Psoas muscle (tissue), 8 donors: ENCODE results near the gene PRUNE2. TPM values are rescaled to one million over a fixed set of nuclear protein-coding genes. Genes with fewer than 3 reads are reported as not detected.
A peak's percentile ranks its signal among the peaks of the same experiment; 100 is the strongest.

Source experiments
- ATAC-seq, 4 donors: fragments of 200-7000 bp; cut with Tn5 transposase; one replicate each; pipeline ENCODE4 v1.9.1; 2020; ENCODE audit warnings: moderate library complexity in 3 of 4, mild to moderate bottlenecking in 2 of 4
- DNase-seq, 2 donors: peaks; one replicate each; pipeline ENCODE4 v3.0.0-alpha.2; 2020
- H3K27ac ChIP-seq: fragments of 200-600 bp; one replicate; pipeline ENCODE4 v1.8.0; 2022
- H3K27me3 ChIP-seq, 3 donors: fragments of 200-600 bp in 1 of 3; one replicate each; pipeline versions ENCODE4 v1.6.1 to v1.8.0; 2013 to 2022; ENCODE audit warnings: low read length in 2 of 3, mild to moderate bottlenecking in 2 of 3, moderate library complexity in 1 of 3; ENCODE audit not compliant: insufficient read depth in 3 of 3
- H3K36me3 ChIP-seq, 2 donors: fragments of 200-600 bp in 1 of 2; one replicate each; pipeline versions ENCODE4 v1.6.1 to v1.8.0; 2013 to 2022; ENCODE audit warnings: low read depth in 1 of 2, mild to moderate bottlenecking in 1 of 2, moderate library complexity in 1 of 2; ENCODE audit not compliant: insufficient read depth in 1 of 2
- H3K4me1 ChIP-seq: fragments of 200-600 bp; one replicate; pipeline ENCODE4 v1.8.0; 2022
- H3K4me3 ChIP-seq: fragments of 200-600 bp; one replicate; pipeline ENCODE4 v1.8.0; 2022; ENCODE audit warnings: mild to moderate bottlenecking
- H3K9me3 ChIP-seq: fragments of 200-600 bp; one replicate; pipeline ENCODE4 v1.8.0; 2022
- WGBS, 3 donors: extraction: QIAGEN DNeasy Blood & Tissue Kit; methylation state at CpG; one replicate each; pipeline versions ENCODE4 v1.1.6 to v1.1.7; 2013; 5-methylcytosine and 5-hydroxymethylcytosine counted together
- intact Hi-C, 2 donors: fragments of 100-400 bp; cut with DNase I; formaldehyde crosslinking; loops; one replicate each; pipeline versions ENCODE4 v1.11.0 to v1.14.2; 2022
- polyA plus RNA-seq, 3 donors: library from polyadenylated mRNA; stranded (reverse); fragments of 200-250 nt; gene quantifications; one replicate each; pipeline ENCODE4 v1.2.3, GENCODE V29; 2013
- total RNA-seq, 4 donors: library from RNA; stranded (reverse); fragmentation: NEBNext Ultra II Directional in 2 of 4; extraction: Animal tissue kit (Norgen Biotek cat#: 25700) in 2 of 4; gene quantifications; one replicate each; pipeline versions ENCODE4 v1.2.1 to v1.2.4, GENCODE V29; 2021 to 2023
- TF ChIP-seq, protein P1 (sequence below): fragments of 200-600 bp; IDR thresholded peaks from one replicate; pipeline ENCODE4 v1.8.0; 2022; ENCODE audit warnings: antibody characterized with exemption
- donor health status: healthy with polysubstance abuse.
- donor health status: DM: no; HTN: no; CAD: no; lungs with moderate emphysema.
- donor health status: Bipolar disorder and iron deficiency.
- donor health status: healthy.
- donor health status: DM: yes; HTN: yes; CAD: no.
- donor health status: DM: no; HTN: no; CAD: no.
- donor health status: DM: no; HTN: no; CAD: no.
- donor health status: DM: yes; HTN: yes; CAD: no.

Gene PRUNE2
- total and polyA plus RNA-seq, 7 donors, result 1.2 to 79.9 (median 3.6) TPM

DNA sequence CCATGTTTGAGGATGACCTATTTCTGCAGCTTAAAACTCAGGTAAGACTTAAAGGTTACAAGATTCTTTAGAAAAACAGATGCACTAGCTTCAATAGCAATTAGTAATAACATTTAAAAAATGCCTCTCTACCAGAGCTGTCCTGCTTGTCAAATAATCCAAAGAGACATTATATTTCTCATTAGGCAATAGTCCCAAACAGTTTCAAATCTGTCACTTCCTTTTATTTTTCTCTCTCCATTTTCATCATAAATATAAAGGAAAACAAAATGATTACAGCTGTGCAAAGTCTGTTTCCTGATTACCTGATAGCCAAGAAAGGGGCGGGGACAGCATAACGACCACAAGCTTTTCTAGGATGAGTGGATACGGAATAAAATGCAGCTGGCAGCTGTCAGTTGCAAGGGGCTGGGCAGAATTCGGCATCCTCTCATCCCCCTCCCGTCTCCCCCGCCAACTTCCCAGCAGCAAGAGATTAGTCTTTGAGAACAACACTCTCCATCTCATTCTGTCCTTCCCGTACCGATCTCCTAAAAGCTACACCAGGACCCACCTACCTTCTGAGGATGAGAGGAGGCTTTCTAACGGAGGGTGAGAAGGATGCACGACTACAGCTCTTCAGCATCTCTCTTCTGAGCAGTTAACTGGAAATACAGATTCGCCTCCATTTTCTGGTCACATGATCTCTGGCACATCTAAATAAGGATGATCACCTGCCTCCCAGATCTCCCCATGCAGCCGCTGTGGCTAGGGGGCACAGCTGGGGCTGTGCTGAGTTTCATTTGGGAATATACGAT is 214.2 kb downstream of the PRUNE2 start:
- ATAC-seq, result no peak
- Histone ChIP-seq H3K36me3 (no peaks in the 10 kb centered on the region), H3K4me3 (peak overlapping the region; percentile 12), H3K27me3 (peaks cover 0 to 4% (median 0%) of the 10 kb centered on the region in 3 donors), H3K27ac (no peak overlapping the region), H3K9me3 (no peaks in the 10 kb centered on the region), H3K4me1 (no peaks in the 10 kb centered on the region)
- DNase-seq, result no peak
- intact Hi-C loops, result no loop called here
- 5 to 9% (median 5%) methylated on average over 13 of the region's 13 CpGs for WGBS, 3 donors
- TF ChIP-seq, protein P1, sequence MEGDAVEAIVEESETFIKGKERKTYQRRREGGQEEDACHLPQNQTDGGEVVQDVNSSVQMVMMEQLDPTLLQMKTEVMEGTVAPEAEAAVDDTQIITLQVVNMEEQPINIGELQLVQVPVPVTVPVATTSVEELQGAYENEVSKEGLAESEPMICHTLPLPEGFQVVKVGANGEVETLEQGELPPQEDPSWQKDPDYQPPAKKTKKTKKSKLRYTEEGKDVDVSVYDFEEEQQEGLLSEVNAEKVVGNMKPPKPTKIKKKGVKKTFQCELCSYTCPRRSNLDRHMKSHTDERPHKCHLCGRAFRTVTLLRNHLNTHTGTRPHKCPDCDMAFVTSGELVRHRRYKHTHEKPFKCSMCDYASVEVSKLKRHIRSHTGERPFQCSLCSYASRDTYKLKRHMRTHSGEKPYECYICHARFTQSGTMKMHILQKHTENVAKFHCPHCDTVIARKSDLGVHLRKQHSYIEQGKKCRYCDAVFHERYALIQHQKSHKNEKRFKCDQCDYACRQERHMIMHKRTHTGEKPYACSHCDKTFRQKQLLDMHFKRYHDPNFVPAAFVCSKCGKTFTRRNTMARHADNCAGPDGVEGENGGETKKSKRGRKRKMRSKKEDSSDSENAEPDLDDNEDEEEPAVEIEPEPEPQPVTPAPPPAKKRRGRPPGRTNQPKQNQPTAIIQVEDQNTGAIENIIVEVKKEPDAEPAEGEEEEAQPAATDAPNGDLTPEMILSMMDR, result no peak

DNA sequence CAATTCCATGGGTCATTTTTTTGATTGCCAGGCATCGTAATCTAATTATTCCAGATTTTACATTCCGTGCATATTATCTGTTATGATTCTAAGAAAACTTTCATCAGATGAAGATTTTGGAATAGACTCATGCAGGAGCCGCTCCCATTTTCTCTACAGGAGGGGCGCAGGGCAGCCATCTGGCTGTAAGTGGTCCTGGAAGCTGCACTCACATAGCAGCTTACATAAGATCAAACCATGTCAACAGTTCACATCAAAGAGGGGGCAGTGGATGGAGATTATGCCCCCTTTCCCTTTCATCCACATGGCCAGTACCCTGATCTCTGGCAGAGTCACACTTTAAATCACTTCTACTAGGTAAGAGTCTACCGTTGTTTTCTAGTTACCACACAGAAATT is 214.9 kb downstream of the PRUNE2 start:
- ATAC-seq, result no peak
- peaks cover 0 to 4% (median 0%) of the 10 kb centered on the region in 3 donors for H3K27me3 ChIP-seq
- 49 to 67% (median 52%) methylated on average over 5 of the region's 5 CpGs for WGBS, 3 donors

DNA sequence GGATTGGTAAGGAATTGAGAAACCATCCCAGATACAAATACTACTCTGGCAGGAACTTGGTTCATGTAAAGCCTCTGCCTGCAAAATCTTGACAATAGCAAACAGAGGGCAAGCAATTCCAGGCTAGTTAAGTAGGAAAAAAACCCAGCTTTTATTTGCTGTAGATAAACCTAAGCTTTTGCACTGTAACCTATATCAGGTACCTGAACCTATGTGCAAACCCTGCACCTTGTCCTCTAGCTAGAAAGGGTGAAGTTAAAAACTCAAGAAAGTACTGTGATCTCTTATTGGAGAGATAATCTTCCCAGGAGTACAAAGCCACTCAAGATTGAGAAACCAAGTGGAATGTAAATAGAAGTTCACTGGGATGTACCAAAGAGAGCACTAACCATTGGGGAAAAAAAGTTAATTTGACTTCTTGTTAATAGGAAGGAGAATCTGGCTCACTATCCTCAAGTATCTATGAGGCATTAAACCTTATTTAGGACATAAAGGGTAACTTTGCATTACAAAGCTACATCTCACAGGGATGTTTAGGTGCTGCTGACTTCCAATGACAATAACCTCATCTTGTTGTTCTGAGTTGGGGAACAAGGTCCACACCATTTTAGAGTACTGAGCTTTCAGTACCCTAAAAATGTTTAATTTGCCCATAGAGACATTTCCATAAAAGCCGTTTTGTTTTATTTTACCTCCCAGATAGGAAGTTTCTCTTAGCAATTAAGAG is 215.5 kb downstream of the PRUNE2 start:
- intact Hi-C loops, result no loop called here
- peaks cover 0 to 4% (median 0%) of the 10 kb centered on the region in 3 donors for H3K27me3 ChIP-seq

More for the DNA sequence above, 214.9 kb downstream of the PRUNE2 start:
- H3K4me3 ChIP-seq, result no peak overlapping the region
- intact Hi-C loops, result no loop called here
- no peaks in the 10 kb centered on the region for H3K9me3 ChIP-seq
- no peak for DNase-seq
- TF ChIP-seq, protein P1, result no peak
- no peaks in the 10 kb centered on the region for H3K4me1 ChIP-seq
- H3K27ac ChIP-seq, result no peak overlapping the region
- H3K36me3 ChIP-seq, result no peaks in the 10 kb centered on the region

DNA sequence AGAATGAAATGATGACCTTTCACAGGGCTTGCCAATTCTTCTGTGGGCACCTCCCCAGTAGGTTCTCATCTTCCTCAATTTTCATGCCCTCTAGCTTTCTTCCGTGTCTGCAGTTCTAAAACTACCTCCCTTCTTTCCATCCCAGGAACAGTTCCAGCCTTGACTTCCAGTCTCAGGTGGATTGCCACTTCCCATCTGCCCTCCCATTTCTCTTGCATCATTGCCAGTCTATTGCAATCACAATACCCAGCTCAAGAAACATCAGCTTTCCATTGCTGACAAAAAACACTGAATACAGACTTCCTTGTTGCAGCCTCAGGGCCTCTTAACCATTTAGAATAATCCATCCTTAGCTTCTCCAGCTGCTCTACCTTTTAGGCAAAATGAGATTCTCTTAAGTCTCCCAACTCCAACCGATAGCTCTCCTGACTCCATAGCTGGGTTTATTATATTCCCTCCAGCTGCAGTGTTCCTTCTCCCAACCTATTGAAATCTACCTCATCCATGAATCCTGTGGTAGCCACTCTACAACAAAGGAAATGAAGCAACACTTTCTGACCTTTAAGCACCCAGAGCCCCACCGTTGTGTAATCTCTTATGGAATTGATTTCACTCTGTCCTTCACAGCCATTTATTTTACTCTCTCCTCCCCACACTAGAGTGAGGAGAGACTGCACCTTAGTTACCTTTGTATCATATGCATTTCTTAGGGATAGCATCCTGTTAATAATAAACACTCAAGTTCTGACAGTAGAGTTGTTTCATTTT is 217.3 kb downstream of the PRUNE2 start:
- H3K27me3 ChIP-seq, result peaks cover 0 to 4% (median 0%) of the 10 kb centered on the region in 3 donors
- WGBS, 3 donors, result 43 to 52% (median 46%) methylated on average over 3 of the region's 3 CpGs
- H3K9me3 ChIP-seq, result no peaks in the 10 kb centered on the region
- ATAC-seq (no peak), DNase-seq (no peak)
- intact Hi-C loops, result no loop called here
- no peak overlapping the region for H3K4me3 ChIP-seq
- no peaks in the 10 kb centered on the region for H3K4me1 ChIP-seq
- H3K27ac ChIP-seq, result no peak overlapping the region
- TF ChIP-seq, protein P1, result no peak
- no peaks in the 10 kb centered on the region for H3K36me3 ChIP-seq

More for the DNA sequence above, 215.5 kb downstream of the PRUNE2 start:
- DNase-seq (no peak), ATAC-seq (no peak)
- Histone ChIP-seq H3K36me3 (no peaks in the 10 kb centered on the region), H3K9me3 (no peaks in the 10 kb centered on the region), H3K4me3 (no peak overlapping the region), H3K27ac (no peak overlapping the region), H3K4me1 (no peaks in the 10 kb centered on the region)
- 40 to 79% (median 54%) methylated on average over 1 of the region's 1 CpG for WGBS, 3 donors
- TF ChIP-seq, protein P1, result no peak
